ENCODE measurements around the gene WASF2.

- TF ChIP-seq TAF1 (IDR thresholded peaks at IDR 0.05; ENCODE audit: low read depth, low read length) = no peak
- TF ChIP-seq POLR2AphosphoS5 (IDR thresholded peaks at IDR 0.05; ENCODE audit: low read depth, low read length) = no peak
- TF ChIP-seq POLR2A (IDR thresholded peaks at IDR 0.05; ENCODE audit: low read depth, low read length) = no peak
- no peak for TF ChIP-seq POU2F2 (IDR thresholded peaks at IDR 0.05; ENCODE audit: low read depth, low read length)
These were observed 38.2 kb upstream of the WASF2 start for GRCh38 chr1:27527890-27528817.

Measured in GM12891 (cell line).